DMS114 treated with DMSO at 0.1 percent for 48 hours (cell line): Measurements from ENCODE around the gene THSD7A.

ENCODE experiments used
- DNase-seq: peaks from one replicate; lab custom pipeline; 2025; ENCODE audit not compliant: unreplicated experiment; lab: John Stamatoyannopoulos, UW

Gene THSD7A

DNA sequence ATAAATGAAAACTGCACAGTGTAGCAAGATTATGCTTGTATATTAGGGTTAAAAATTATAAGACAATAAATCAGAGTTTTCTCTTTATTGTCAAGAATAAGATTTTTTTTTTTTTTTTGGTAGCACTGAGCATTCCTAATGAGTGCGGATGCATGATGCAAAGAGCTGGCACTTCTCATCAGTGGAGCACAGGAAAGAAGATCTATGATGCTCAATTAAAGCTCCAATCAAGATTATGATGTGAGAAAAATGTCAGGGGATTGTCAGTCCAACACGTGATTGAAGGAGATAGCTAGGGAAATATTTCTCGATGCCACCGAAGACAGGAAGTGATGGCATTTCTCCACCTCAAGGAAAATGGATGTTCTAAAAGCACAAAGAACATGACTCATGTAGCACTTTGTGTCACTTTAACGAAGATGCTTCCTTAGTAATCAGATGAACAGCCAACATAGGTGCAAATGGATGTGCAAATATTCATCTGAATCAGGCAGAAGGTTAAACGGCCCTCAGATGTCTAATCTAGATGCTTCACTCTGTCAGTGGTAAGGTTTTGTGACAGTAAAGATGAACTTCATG lies 240.9 kb downstream of the THSD7A start:
- DNase-seq, result no peak

DNA sequence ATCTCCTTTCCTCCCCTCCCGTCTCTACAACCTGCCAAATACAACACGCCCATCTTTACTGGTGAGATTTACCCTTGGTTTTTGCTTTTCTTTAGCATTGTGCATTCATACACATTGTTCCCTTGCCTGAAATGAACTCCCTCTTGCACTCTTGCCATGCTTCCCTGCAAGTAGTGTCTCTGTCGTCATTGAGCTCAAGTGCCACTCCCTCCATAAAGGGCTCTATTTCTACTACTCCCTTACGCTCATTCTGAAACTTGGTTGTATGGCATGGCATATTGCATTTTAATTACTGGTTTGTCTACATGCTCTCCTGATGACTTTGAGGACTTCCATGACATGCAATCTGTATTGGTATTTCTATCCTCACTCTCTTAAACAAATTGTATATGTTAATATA lies 242.7 kb downstream of the THSD7A start:
- DNase-seq, result no peak

DNA sequence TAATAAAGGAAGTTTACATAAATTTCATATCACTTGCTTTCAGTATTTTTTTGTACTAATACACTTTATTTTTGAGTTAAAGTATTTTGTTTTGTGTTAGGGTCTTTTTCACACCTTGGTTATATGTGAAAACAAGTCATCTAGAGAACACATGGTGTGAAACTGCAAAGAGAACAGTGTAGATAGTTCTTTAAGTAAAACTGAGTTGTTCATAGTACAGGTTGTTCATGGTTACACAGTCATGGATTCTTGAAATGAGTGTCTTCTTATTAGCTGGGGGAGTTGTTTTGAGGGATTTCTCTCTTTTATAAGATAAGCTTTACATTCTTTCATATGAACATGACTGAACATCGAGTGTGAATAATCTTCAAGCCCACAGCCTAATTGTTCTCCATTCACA lies 244.2 kb downstream of the THSD7A start:
- DNase-seq, result no peak

- DNase-seq, result no peak
These were observed 244.9 kb downstream of the THSD7A start for GRCh38 chr7:11587048-11587447.

DNA sequence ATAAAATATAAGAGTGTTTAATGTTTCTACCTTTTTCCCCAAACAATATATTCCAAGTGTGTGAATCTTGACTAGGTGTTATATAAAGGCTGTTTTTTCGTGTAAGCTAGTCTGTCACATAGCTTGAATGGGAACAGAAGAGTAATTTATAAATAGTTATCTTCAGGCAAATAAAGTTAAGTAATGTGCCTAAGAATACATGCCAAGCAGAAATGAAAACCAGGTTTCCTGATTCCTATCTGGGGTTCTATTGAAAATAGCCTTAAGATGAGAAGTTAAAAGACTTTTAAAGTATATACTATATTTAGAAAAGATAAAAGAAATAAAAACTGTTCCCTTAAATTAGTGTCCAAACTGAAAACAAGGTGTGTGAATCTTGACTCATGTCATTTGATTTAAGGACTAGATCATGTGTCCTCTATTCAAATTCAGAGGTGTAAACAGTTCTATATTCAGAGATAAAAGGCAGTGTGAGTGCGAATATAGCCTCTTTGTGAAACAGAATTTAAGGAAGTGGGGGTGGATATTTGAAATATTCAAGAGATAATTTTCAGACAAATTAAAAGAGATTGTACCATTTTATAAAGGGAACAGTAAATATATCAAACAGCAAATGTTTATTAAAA lies 247.5 kb downstream of the THSD7A start:
- no peak for DNase-seq

DNA sequence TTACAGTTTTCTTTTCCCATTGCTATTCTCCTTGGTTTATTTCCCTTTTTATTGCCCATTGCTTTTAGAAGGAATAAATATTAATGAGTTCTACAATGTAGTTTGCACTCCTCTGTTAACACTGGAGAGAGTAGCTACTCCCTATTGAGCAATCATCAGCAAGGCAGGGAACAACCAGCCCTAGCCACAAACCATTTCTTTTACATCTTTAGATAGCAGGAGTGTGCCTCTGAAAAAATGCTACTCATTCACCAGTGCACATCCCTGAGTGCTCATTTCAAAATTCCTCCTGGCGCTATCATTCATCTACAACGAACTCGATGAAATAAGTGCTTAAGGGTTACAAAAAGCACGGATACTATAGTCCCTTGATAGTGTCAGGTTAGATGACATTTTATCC lies 252.9 kb downstream of the THSD7A start:
- no peak for DNase-seq

DNA sequence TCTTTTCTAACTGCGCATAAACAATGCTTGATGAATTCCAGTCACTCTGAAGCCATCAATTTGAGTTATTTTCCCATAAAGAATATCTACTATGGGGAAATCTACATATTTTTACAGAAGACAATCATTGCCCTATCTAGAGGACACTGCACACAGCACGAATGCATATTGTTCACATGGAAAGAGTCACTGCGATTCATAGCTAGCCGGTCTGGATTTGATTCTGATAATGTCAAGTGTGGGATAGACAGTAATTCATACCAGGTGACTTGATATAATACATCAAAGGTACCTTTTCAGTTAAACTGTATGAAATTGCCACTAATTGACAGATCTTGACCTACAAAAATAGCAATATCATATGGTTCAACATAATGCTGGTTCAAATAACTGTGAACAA lies 255.7 kb downstream of the THSD7A start:
- no peak for DNase-seq

DNA sequence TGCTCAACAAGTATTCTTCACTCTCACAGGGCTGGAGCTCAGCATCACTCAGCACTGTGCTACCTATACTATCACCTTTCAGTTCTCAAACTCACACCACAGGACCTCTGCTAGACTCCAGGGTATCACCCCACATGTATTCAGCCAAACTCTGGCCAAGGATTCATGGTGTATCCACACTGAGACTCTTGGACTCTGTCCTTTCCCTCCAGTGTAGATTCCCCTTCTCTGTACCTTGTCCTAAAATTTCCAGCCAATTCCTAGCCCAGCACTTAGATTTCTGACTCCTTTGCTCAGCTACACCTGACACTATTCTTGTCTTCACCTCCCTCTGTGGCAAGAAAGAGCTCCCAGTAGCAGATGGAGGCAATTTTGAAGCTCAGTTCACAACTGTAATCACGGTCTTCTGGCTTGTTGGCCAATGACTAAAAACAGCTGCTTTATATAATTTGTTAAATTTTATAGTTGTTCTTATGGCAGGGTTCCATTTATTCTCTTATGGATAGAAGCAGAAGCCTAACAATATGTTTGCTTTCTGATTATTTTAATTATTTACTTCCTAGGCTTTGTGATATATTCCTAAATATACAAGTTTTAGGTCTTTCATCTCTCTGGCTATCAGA lies 258.8 kb downstream of the THSD7A start:
- no peak for DNase-seq

DNA sequence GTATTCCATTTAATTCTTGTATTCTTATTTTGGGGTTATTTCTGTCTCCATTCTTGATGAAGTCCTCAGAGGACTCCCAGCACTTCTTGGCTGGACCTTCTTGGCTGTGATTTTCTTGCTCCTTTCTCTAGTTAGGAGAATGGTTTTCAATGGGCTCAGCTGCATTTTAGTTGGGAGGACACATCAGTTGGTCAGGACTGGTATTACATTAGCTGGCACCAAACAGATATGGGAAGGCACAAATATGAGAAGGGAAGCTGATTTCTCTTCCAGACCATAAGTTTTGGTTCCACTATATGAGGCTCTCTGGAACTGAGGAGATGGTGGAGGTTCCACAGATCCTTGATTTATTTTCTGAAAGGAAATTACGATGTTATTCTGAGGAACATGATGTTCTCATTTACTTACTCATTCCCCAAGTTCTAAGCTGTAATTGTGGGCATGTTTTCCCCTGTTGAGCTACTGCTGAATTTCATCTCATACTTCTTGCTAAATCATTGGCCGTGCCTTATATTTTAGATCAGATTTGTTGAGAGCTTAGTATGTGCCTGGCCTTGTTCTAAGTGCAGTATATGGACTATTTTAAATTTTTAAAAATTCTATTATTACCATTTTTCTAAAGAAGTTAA lies 261.0 kb downstream of the THSD7A start:
- DNase-seq, result no peak

- no peak for DNase-seq
These were observed 261.8 kb downstream of the THSD7A start for GRCh38 chr7:11570205-11570604.

- DNase-seq, result no peak
These were observed 264.4 kb downstream of the THSD7A start for GRCh38 chr7:11567571-11567970.

- no peak for DNase-seq
These were observed 274.4 kb downstream of the THSD7A start for GRCh38 chr7:11557627-11558026.

- DNase-seq, result no peak
These were observed 279.2 kb downstream of the THSD7A start for GRCh38 chr7:11552676-11553296.

DNA sequence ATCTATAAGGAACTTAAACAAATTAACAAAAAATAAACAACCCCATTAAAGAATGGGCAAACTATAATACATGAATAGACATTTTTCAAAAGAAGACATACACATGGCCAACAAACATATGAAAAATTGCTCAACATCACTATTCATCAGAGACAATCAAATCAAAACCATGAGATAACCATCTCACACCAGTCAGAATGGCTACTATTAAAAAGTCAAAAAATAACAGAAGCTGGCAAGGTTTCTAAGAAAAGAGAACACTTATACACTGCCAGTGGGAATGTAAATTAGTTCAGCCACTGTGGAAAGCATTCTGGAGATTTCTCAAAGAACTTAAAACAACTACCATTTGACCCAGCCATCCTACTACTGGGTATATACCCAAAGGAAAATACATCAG lies 280.5 kb downstream of the THSD7A start:
- no peak for DNase-seq

- DNase-seq, result no peak
These were observed 283.5 kb downstream of the THSD7A start for GRCh38 chr7:11548532-11548931.

GRCh38 chr7:11541330-11541729 lies 290.7 kb downstream of the THSD7A start:
- no peak for DNase-seq

GRCh38 chr7:11540271-11540761 lies 291.7 kb downstream of the THSD7A start:
- no peak for DNase-seq

- DNase-seq, result no peak
These were observed 292.1 kb downstream of the THSD7A start for GRCh38 chr7:11539853-11540252.

DNA sequence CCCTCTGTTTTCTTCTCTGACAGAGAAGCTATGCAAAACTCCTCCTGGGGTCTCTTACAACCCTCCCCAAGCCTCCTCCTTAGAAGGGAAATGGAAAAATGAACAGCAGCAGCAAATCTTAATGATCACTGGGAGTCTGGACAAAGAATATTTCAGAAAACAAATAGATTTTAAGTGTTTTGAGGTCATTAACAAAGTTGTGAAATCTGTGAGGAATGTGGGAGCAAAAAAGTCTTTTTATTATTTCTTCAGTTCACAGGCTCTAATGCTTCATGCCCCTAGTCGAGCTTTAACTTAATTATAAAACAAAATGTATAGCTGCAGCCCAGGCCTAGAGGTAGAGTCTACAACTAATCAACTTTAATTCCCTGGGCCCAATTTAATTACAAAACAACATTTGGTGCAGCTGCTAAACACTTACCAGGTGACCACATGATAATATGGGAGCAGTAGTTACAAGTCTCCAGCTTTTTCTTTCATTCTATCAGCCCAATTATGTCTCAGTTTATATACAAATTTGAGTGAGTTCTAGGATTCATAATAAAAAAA lies 293.2 kb downstream of the THSD7A start:
- no peak for DNase-seq

- no peak for DNase-seq
These were observed 298.7 kb downstream of the THSD7A start for GRCh38 chr7:11533229-11533820.

GRCh38 chr7:11529382-11529781 lies 302.6 kb downstream of the THSD7A start:
- no peak for DNase-seq
